Transverse colon (tissue), 3 donors: ENCODE data around the gene USP7.
"Not testable (repeated sequence)": the region's sequence is repeated elsewhere in the genome, so short reads cannot be mapped to it uniquely, and the experiment has no call there.

Experiments used
- CTCF ChIP-seq, 5 experiments: fragments of 200-600 bp in 3 of 5; fragments of 450-650 bp in 2 of 5; sonication (generic) in 3 of 5; IDR thresholded peaks; 1 replicate in 2 of 5; 2 replicates in 3 of 5; pipeline ENCODE4 v1.5.1; 2016 to 2017; ENCODE audit warnings: antibody characterized with exemption in 5 of 5, inconsistent platforms in 3 of 5, mild to moderate bottlenecking in 2 of 5, moderate library complexity in 1 of 5
- EP300 ChIP-seq: sonication (generic); formaldehyde crosslinking; IDR thresholded peaks from one replicate; pipeline ENCODE4 v1.6.1; 2017; ENCODE audit warnings: antibody characterized with exemption, low read depth

- not testable (repeated sequence) for TF ChIP-seq EP300; CTCF (IDR thresholded peaks at IDR 0.05)
These were observed 89.9 kb downstream of the USP7 start for GRCh38 chr16:8873866-8874195.
